ENCODE data around the gene ZNF695.
"Not testable (repeated sequence)": the region's sequence is repeated elsewhere in the genome, so short reads cannot be mapped to it uniquely, and the experiment has no call there.

The ZNF695 gene

GRCh38 chr1:247007511-247008405 lies at the start of gene ZNF695:
Gene ZNF695, minus strand, starts transcription at chr1:247008057. Its CDS starts 149 bp downstream, at chr1:247007908.
- DNase-seq (ENCODE audit: low read depth in 2 of 2) = peak; percentile 5 to 23

- no peak for DNase-seq (ENCODE audit: low read depth in 2 of 2)
These were observed 48.2 kb upstream of the ZNF695 start for GRCh38 chr1:247056071-247056470.

- no peak for DNase-seq (ENCODE audit: low read depth in 2 of 2)
These were observed 47.1 kb upstream of the ZNF695 start for GRCh38 chr1:247054992-247055415.

- DNase-seq (ENCODE audit: low read depth in 2 of 2) = no peak
These were observed 39.8 kb upstream of the ZNF695 start for GRCh38 chr1:247047702-247048101.

- DNase-seq (ENCODE audit: low read depth in 2 of 2) = no peak
These were observed 39.4 kb upstream of the ZNF695 start for GRCh38 chr1:247047260-247047659.

- DNase-seq (ENCODE audit: low read depth in 2 of 2) = no peak
These were observed 35.5 kb upstream of the ZNF695 start for GRCh38 chr1:247043406-247043805.

- DNase-seq (ENCODE audit: low read depth in 2 of 2) = no peak
These were observed 29.9 kb upstream of the ZNF695 start for GRCh38 chr1:247037511-247038320.

- DNase-seq (ENCODE audit: low read depth in 2 of 2) = not testable (repeated sequence)
These were observed 24.4 kb upstream of the ZNF695 start for GRCh38 chr1:247032306-247032705.

GRCh38 chr1:247024658-247025057 lies 16.8 kb upstream of the ZNF695 start:
- DNase-seq (ENCODE audit: low read depth in 2 of 2) = not testable (repeated sequence)

GRCh38 chr1:247013391-247013790 lies 5.5 kb upstream of the ZNF695 start:
- DNase-seq (ENCODE audit: low read depth in 2 of 2) = no peak

- DNase-seq (ENCODE audit: low read depth in 2 of 2) = no peak
These were observed 546 bp upstream of the ZNF695 start for GRCh38 chr1:247008406-247008799.

GRCh38 chr1:247004081-247004480 lies 3.8 kb downstream of the ZNF695 start:
- not testable (repeated sequence) for DNase-seq (ENCODE audit: low read depth in 2 of 2)

- no peak for DNase-seq (ENCODE audit: low read depth in 2 of 2)
These were observed 18.0 kb downstream of the ZNF695 start for GRCh38 chr1:246989901-246990300.

GRCh38 chr1:246988316-246988715 lies 19.5 kb downstream of the ZNF695 start:
- DNase-seq (ENCODE audit: low read depth in 2 of 2) = no peak

GRCh38 chr1:246987083-246987690 lies 20.7 kb downstream of the ZNF695 start:
- DNase-seq (ENCODE audit: low read depth in 2 of 2) = no peak

GRCh38 chr1:246978785-246979184 lies 29.1 kb downstream of the ZNF695 start:
- DNase-seq (ENCODE audit: low read depth in 2 of 2) = no peak

GRCh38 chr1:246978281-246978680 lies 29.6 kb downstream of the ZNF695 start:
- no peak for DNase-seq (ENCODE audit: low read depth in 2 of 2)

GRCh38 chr1:246971969-246972368 lies 35.9 kb downstream of the ZNF695 start:
- DNase-seq (ENCODE audit: low read depth in 2 of 2) = no peak

GRCh38 chr1:246971090-246971721 lies 36.7 kb downstream of the ZNF695 start:
- DNase-seq (ENCODE audit: low read depth in 2 of 2) = no peak

GRCh38 chr1:246969621-246970020 lies 38.2 kb downstream of the ZNF695 start:
- DNase-seq (ENCODE audit: low read depth in 2 of 2) = no peak

- no peak for DNase-seq (ENCODE audit: low read depth in 2 of 2)
These were observed 41.4 kb downstream of the ZNF695 start for GRCh38 chr1:246966502-246966901.

Measured in stimulated activated CD8-positive, alpha-beta memory T cell treated with anti-CD3 and anti-CD28 coated beads, Interleukin-7, amount 100 ng/mL, for 4 hours (primary cell).